Type B pancreatic cell (in vitro differentiated cells): ENCODE results near the gene TMPRSS3. TPM values are rescaled to one million over a fixed set of nuclear protein-coding genes. Genes with fewer than 3 reads are reported as not detected.

Experiments
- DNase-seq: peaks from one replicate; pipeline ENCODE4 v3.0.0; 2021; ENCODE audit warnings: mixed read lengths; ENCODE audit not compliant: unreplicated experiment; ENCODE audit errors: extremely low spot score
- H3K27ac Mint-ChIP-seq: 2 replicates; pipeline ENCODE4 v1.8.0; 2021; ENCODE audit warnings: mild to moderate bottlenecking, mixed read lengths
- H3K27me3 Mint-ChIP-seq: 2 replicates; pipeline ENCODE4 v1.8.0; 2021; ENCODE audit warnings: mixed read lengths
- H3K36me3 Mint-ChIP-seq: 2 replicates; pipeline ENCODE4 v1.8.0; 2021; ENCODE audit warnings: mixed read lengths
- H3K4me1 Mint-ChIP-seq: one replicate; pipeline ENCODE4 v1.8.0; 2021; ENCODE audit warnings: mixed read lengths; ENCODE audit not compliant: unreplicated experiment
- H3K4me3 Mint-ChIP-seq: 2 replicates; pipeline ENCODE4 v1.8.0; 2021; ENCODE audit warnings: mild to moderate bottlenecking, mixed read lengths
- H3K9me3 Mint-ChIP-seq: 2 replicates; pipeline ENCODE4 v1.8.0; 2021; ENCODE audit warnings: mixed read lengths
- CTCF ChIP-seq: fragments of 200-600 bp; sonication (generic); conservative IDR thresholded peaks from 2 replicates; pipeline ENCODE4 v1.5.0; 2021; ENCODE audit warnings: antibody characterized with exemption, mild to moderate bottlenecking
- total RNA-seq: library from RNA; stranded (reverse); gene quantifications from 2 replicates; pipeline ENCODE4 v1.2.1, GENCODE V29; 2021; ENCODE audit warnings: low replicate concordance

TMPRSS3 gene
- total RNA-seq, 1 donor from 2014 or later: 1.3 TPM

DNA sequence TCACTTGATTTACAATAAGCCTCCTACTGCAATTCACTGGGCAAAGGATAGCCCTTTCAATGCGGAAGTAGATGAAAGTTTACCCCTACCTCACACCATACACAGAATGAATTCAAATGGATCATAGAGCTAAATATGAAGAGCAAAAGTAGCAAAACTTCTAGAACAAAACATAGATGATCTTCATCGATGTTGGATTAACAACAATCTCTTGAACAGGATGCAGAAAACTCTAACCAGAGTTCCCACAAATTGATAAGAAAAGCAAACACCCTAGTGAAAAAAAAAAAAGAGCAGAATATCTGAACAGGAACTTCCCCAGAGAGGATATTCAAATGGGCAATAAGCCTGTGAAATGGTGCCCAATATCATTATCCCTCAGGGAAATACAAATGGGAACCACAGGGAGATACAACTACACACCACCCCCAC is 6.0 kb upstream of the TMPRSS3 start:
- Mint-ChIP-seq H3K4me3 (no peak overlapping the region), H3K9me3 (no peaks in the 10 kb centered on the region), H3K27ac (peak overlapping the region; percentile 28), H3K36me3 (no peaks in the 10 kb centered on the region), H3K4me1 (peaks cover 22% of the 10 kb centered on the region), H3K27me3 (peaks cover 3% of the 10 kb centered on the region)
- DNase-seq: no peak
- no peak for TF ChIP-seq CTCF

DNA sequence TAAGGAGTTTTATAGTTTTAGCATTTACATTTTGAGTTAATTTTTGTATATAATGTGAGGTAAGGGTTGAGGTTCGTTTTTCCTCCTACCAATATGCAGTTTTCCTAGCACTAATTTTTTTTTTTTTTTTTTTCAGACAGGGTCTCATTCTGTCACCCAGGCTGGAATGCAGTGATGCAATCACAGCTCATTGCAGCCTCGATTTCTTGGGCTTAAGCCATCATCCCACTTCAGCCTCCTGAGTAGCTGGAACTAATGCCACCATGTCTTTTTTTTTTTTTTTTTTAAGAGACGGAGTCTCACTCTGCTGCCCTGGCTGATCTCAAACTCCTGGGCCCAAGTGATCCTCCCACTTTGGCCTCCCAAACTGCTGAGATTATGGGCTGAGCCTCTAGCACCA is 5.3 kb upstream of the TMPRSS3 start:
- no peaks in the 10 kb centered on the region for H3K36me3 Mint-ChIP-seq
- H3K4me3 Mint-ChIP-seq: no peak overlapping the region

DNA sequence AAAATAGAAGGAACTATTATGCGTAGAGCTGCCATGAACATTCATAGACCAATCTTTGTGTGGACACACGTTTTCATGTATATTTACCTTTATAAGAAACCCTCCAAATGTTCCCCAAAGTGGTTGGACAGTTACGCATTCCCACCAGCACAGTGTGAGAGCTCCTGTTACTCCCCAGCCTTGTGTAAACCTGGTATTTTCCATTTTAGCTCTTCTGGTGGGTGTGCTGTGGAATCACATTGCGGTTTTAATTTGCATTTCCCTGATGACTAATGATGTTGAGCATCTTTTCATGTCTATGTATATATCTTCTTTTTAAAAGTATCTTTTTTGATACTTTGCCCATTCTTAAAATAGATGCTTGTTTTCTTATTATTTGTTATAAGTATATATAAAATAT is 4.7 kb upstream of the TMPRSS3 start:
- DNase-seq: no peak
- no peak overlapping the region for H3K4me3 Mint-ChIP-seq
- peaks cover 22% of the 10 kb centered on the region for H3K4me1 Mint-ChIP-seq
- no peaks in the 10 kb centered on the region for H3K9me3 Mint-ChIP-seq
- no peaks in the 10 kb centered on the region for H3K36me3 Mint-ChIP-seq
- no peaks in the 10 kb centered on the region for H3K27me3 Mint-ChIP-seq
- no peak for TF ChIP-seq CTCF
- H3K27ac Mint-ChIP-seq: no peak overlapping the region

More for the DNA sequence above, 5.3 kb upstream of the TMPRSS3 start:
- TF ChIP-seq CTCF: no peak
- H3K27ac Mint-ChIP-seq: no peak overlapping the region
- no peak for DNase-seq
- H3K4me1 Mint-ChIP-seq: peaks cover 22% of the 10 kb centered on the region
- H3K9me3 Mint-ChIP-seq: no peaks in the 10 kb centered on the region
- no peaks in the 10 kb centered on the region for H3K27me3 Mint-ChIP-seq

GRCh38 chr21:42398436-42399028 is 2.7 kb upstream of the TMPRSS3 start:
- Mint-ChIP-seq H3K9me3 (no peaks in the 10 kb centered on the region), H3K4me1 (peaks cover 22% of the 10 kb centered on the region), H3K4me3 (no peak overlapping the region), H3K27me3 (no peaks in the 10 kb centered on the region), H3K36me3 (no peaks in the 10 kb centered on the region), H3K27ac (no peak overlapping the region)
- DNase-seq: no peak
- TF ChIP-seq CTCF: no peak

GRCh38 chr21:42397746-42398394 is 2.0 kb upstream of the TMPRSS3 start:
- Mint-ChIP-seq H3K9me3 (no peaks in the 10 kb centered on the region), H3K4me3 (no peak overlapping the region), H3K4me1 (peaks cover 22% of the 10 kb centered on the region), H3K27ac (no peak overlapping the region), H3K27me3 (no peaks in the 10 kb centered on the region), H3K36me3 (no peaks in the 10 kb centered on the region)
- no peak for DNase-seq
- TF ChIP-seq CTCF: no peak
